ENCODE results near the gene NLN.

Gene NLN

DNA sequence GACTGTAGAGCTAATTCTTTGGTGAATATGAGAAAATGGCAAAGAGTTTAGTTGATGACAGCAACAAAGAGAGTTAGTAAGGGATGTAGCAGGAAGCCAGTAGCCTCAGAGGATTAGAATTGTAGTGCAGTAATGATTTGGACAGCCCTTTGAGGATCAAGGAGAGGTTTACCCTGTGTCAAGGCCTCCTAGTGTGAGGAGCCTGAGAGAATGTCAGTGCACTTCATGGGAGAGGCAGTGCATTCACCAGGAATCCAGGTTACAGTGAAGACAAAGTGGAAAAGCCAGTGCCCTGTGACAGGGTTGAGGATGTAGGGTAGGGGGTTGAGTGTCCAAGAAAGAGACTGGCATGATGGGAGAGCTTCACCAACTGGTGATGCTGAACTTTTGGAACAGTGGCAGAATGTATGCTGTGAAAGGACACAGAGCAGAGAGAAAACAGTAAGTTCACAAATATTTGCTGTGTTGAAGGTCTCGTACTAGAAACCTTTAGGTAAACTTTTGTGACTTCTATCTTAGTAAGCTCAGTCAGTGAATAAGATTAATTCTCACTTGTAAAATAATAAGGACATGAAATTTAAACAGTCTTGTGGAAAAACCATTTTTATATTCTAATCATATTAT lies 27.3 kb downstream of the NLN start:
- Histone ChIP-seq H3K79me2 (ENCODE audit: control insufficient read depth, insufficient read depth, low read length, poor library complexity) (no peaks in the 10 kb centered on the region), H3K4me1 (ENCODE audit: control insufficient read depth in 1 of 2, insufficient read depth in 2 of 2, low read length in 2 of 2) (peaks cover 0 to 2% of the 10 kb centered on the region in 2 experiments), H3K14ac (ENCODE audit: low read length) (no peak overlapping the region), H2AFZ (ENCODE audit: insufficient read depth, low read length, poor library complexity) (no peak overlapping the region), H2BK12ac (ENCODE audit: low read length) (no peak overlapping the region), H2BK5ac (ENCODE audit: low read depth, low read length, poor library complexity) (no peak overlapping the region), H3K9ac (ENCODE audit: low read length) (no peak overlapping the region), H3K9me3 (ENCODE audit: insufficient read depth, low read depth, low read length) (peaks cover 2% of the 10 kb centered on the region), H3K79me1 (ENCODE audit: low read length) (no peaks in the 10 kb centered on the region), H3K23ac (ENCODE audit: low read length) (no peak overlapping the region), H2BK120ac (ENCODE audit: insufficient read depth, low read length, poor library complexity) (no peak overlapping the region), H3K4me3 (ENCODE audit: low read depth, low read length) (no peak overlapping the region), H4K8ac (ENCODE audit: low read depth, low read length) (no peak overlapping the region), H2AK5ac (ENCODE audit: low read length) (no peak overlapping the region), H3K4ac (ENCODE audit: low read depth, low read length) (no peak overlapping the region), H3K27ac (ENCODE audit: low read depth, low read length) (no peak overlapping the region), H4K91ac (ENCODE audit: low read depth, low read length) (no peak overlapping the region), H4K12ac (ENCODE audit: low read depth, low read length) (no peak overlapping the region), H3K36me3 (ENCODE audit: control insufficient read depth in 1 of 2, insufficient read depth in 2 of 2, low read length in 2 of 2) (peaks cover 0 to 1% of the 10 kb centered on the region in 2 experiments), H3K27me3 (ENCODE audit: insufficient read depth, low read length) (no peaks in the 10 kb centered on the region), H3K18ac (ENCODE audit: low read length) (no peak overlapping the region), H3K4me2 (ENCODE audit: low read length) (no peak overlapping the region)
- DNase-seq = no peak
- WGBS (ENCODE audit: extremely low coverage, insufficient coverage, insufficient read length) = no CpG with 5 or more reads among the region's 1 CpG

DNA sequence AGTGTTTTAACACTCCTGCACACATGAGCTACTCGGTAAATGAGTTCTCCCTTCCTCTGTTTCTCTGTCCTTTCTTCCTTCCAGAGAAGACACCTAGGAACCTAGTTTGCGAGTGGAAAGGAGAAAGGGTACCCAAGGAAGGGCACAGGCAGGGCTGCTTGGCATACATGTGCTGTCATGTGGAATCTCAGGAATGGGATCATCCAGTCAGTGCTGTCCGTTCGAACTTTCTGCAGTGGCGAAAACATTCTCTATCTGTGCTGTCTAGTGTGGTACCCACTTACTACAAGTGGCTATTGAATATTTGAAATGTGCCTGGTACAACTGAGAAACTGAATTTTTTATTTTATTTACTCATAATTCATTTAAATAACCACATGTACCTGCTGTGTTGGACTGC lies 28.0 kb downstream of the NLN start:
- Histone ChIP-seq H3K79me2 (ENCODE audit: control insufficient read depth, insufficient read depth, low read length, poor library complexity) (no peaks in the 10 kb centered on the region), H3K4ac (ENCODE audit: low read depth, low read length) (no peak overlapping the region), H3K14ac (ENCODE audit: low read length) (peak overlapping the region; percentile 33), H3K79me1 (ENCODE audit: low read length) (no peaks in the 10 kb centered on the region), H3K27me3 (ENCODE audit: insufficient read depth, low read length) (no peaks in the 10 kb centered on the region), H4K91ac (ENCODE audit: low read depth, low read length) (no peak overlapping the region), H3K27ac (ENCODE audit: low read depth, low read length) (no peak overlapping the region), H4K8ac (ENCODE audit: low read depth, low read length) (no peak overlapping the region), H3K36me3 (ENCODE audit: control insufficient read depth in 1 of 2, insufficient read depth in 2 of 2, low read length in 2 of 2) (peaks cover 0 to 1% of the 10 kb centered on the region in 2 experiments), H3K4me3 (ENCODE audit: low read depth, low read length) (no peak overlapping the region), H4K12ac (ENCODE audit: low read depth, low read length) (no peak overlapping the region), H3K4me1 (ENCODE audit: control insufficient read depth in 1 of 2, insufficient read depth in 2 of 2, low read length in 2 of 2) (peaks cover 0 to 2% of the 10 kb centered on the region in 2 experiments), H3K23ac (ENCODE audit: low read length) (no peak overlapping the region), H3K9me3 (ENCODE audit: insufficient read depth, low read depth, low read length) (peaks cover 2% of the 10 kb centered on the region), H2BK5ac (ENCODE audit: low read depth, low read length, poor library complexity) (no peak overlapping the region), H2AK5ac (ENCODE audit: low read length) (peak overlapping the region; percentile 48), H3K4me2 (ENCODE audit: low read length) (no peak overlapping the region), H2BK12ac (ENCODE audit: low read length) (peak overlapping the region; percentile 34), H3K18ac (ENCODE audit: low read length) (no peak overlapping the region), H2AFZ (ENCODE audit: insufficient read depth, low read length, poor library complexity) (no peak overlapping the region), H2BK120ac (ENCODE audit: insufficient read depth, low read length, poor library complexity) (no peak overlapping the region), H3K9ac (ENCODE audit: low read length) (no peak overlapping the region)
- WGBS (ENCODE audit: extremely low coverage, insufficient coverage, insufficient read length) = no CpG with 5 or more reads among the region's 5 CpGs
- DNase-seq = no peak

GRCh38 chr5:65750938-65751337 lies 28.9 kb downstream of the NLN start:
- WGBS (ENCODE audit: extremely low coverage, insufficient coverage, insufficient read length) = no CpG with 5 or more reads among the region's 2 CpGs
- Histone ChIP-seq H2BK5ac (ENCODE audit: low read depth, low read length, poor library complexity) (no peak overlapping the region), H2AK5ac (ENCODE audit: low read length) (no peak overlapping the region), H3K27me3 (ENCODE audit: insufficient read depth, low read length) (no peaks in the 10 kb centered on the region), H3K14ac (ENCODE audit: low read length) (no peak overlapping the region), H3K36me3 (ENCODE audit: control insufficient read depth in 1 of 2, insufficient read depth in 2 of 2, low read length in 2 of 2) (peaks cover 0 to 1% of the 10 kb centered on the region in 2 experiments), H3K4me2 (ENCODE audit: low read length) (no peak overlapping the region), H3K18ac (ENCODE audit: low read length) (no peak overlapping the region), H4K91ac (ENCODE audit: low read depth, low read length) (no peak overlapping the region), H3K4me3 (ENCODE audit: low read depth, low read length) (no peak overlapping the region), H3K9ac (ENCODE audit: low read length) (no peak overlapping the region), H3K23ac (ENCODE audit: low read length) (no peak overlapping the region), H4K8ac (ENCODE audit: low read depth, low read length) (no peak overlapping the region), H3K79me1 (ENCODE audit: low read length) (no peaks in the 10 kb centered on the region), H2BK12ac (ENCODE audit: low read length) (no peak overlapping the region), H3K79me2 (ENCODE audit: control insufficient read depth, insufficient read depth, low read length, poor library complexity) (no peaks in the 10 kb centered on the region), H4K12ac (ENCODE audit: low read depth, low read length) (no peak overlapping the region), H3K4me1 (ENCODE audit: control insufficient read depth in 1 of 2, insufficient read depth in 2 of 2, low read length in 2 of 2) (peaks cover 0 to 2% of the 10 kb centered on the region in 2 experiments), H2BK120ac (ENCODE audit: insufficient read depth, low read length, poor library complexity) (no peak overlapping the region), H3K27ac (ENCODE audit: low read depth, low read length) (no peak overlapping the region), H3K9me3 (ENCODE audit: insufficient read depth, low read depth, low read length) (peaks cover 2% of the 10 kb centered on the region), H2AFZ (ENCODE audit: insufficient read depth, low read length, poor library complexity) (no peak overlapping the region), H3K4ac (ENCODE audit: low read depth, low read length) (no peak overlapping the region)
- DNase-seq = no peak

DNA sequence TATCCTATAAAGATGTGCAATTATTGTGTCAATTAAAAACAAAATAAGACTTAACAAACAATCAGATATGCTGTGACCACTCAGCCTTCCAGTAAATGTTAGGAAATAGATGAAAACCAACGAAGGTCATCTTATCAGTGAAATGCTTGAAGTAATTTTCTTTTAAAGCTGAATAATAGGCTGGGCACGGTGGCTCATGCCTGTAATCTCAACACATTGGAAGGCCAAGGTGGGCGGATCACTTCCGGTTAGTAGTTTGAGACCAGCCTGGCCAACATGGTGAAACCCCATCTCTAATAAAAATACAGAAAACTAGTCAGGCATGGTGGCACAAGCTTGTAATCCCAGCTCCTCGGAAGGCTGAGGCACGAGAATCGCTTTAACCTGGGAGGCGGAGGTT lies 31.2 kb downstream of the NLN start:
- no peak overlapping the region for H4K91ac ChIP-seq (ENCODE audit: low read depth, low read length)
- no peak overlapping the region for H3K4me2 ChIP-seq (ENCODE audit: low read length)
- H4K12ac ChIP-seq (ENCODE audit: low read depth, low read length) = no peak overlapping the region
- H4K8ac ChIP-seq (ENCODE audit: low read depth, low read length) = no peak overlapping the region
- no peak overlapping the region for H3K9ac ChIP-seq (ENCODE audit: low read length)
- H3K14ac ChIP-seq (ENCODE audit: low read length) = no peak overlapping the region
- H2AFZ ChIP-seq (ENCODE audit: insufficient read depth, low read length, poor library complexity) = no peak overlapping the region
- WGBS (ENCODE audit: extremely low coverage, insufficient coverage, insufficient read length) = no CpG with 5 or more reads among the region's 8 CpGs
- H3K79me1 ChIP-seq (ENCODE audit: low read length) = no peaks in the 10 kb centered on the region
- peaks cover 0 to 1% of the 10 kb centered on the region in 2 experiments for H3K36me3 ChIP-seq (ENCODE audit: control insufficient read depth in 1 of 2, insufficient read depth in 2 of 2, low read length in 2 of 2)
- no peak overlapping the region for H3K4ac ChIP-seq (ENCODE audit: low read depth, low read length)
- H3K9me3 ChIP-seq (ENCODE audit: insufficient read depth, low read depth, low read length) = no peaks in the 10 kb centered on the region
- H2BK12ac ChIP-seq (ENCODE audit: low read length) = no peak overlapping the region
- no peak overlapping the region for H3K18ac ChIP-seq (ENCODE audit: low read length)
- H2AK5ac ChIP-seq (ENCODE audit: low read length) = no peak overlapping the region
- peaks cover 0 to 2% of the 10 kb centered on the region in 2 experiments for H3K4me1 ChIP-seq (ENCODE audit: control insufficient read depth in 1 of 2, insufficient read depth in 2 of 2, low read length in 2 of 2)
- no peak overlapping the region for H2BK120ac ChIP-seq (ENCODE audit: insufficient read depth, low read length, poor library complexity)
- H3K27ac ChIP-seq (ENCODE audit: low read depth, low read length) = no peak overlapping the region
- no peak overlapping the region for H3K4me3 ChIP-seq (ENCODE audit: low read depth, low read length)
- no peak overlapping the region for H2BK5ac ChIP-seq (ENCODE audit: low read depth, low read length, poor library complexity)
- DNase-seq = no peak
- no peaks in the 10 kb centered on the region for H3K27me3 ChIP-seq (ENCODE audit: insufficient read depth, low read length)
- H3K79me2 ChIP-seq (ENCODE audit: control insufficient read depth, insufficient read depth, low read length, poor library complexity) = no peaks in the 10 kb centered on the region
- H3K23ac ChIP-seq (ENCODE audit: low read length) = no peak overlapping the region
